Activated CD4-positive, alpha-beta T cell treated with anti-CD3 and anti-CD28 coated beads, Interleukin-2, amount 50 U/mL, for 48 hours (primary cell): Measurements from ENCODE around the gene MYO1C.
A peak's percentile ranks its signal among the peaks of the same experiment; 100 is the strongest.
"Not testable (repeated sequence)": the region's sequence is repeated elsewhere in the genome, so short reads cannot be mapped to it uniquely, and the experiment has no call there.

Experiments
- DNase-seq, 2 experiments: peaks; one replicate each; pipeline ENCODE4 v3.0.0-alpha.2; 2020

MYO1C gene

GRCh38 chr17:1461198-1461944, 31.1 kb downstream of the MYO1C start:
- no peak for DNase-seq

DNA sequence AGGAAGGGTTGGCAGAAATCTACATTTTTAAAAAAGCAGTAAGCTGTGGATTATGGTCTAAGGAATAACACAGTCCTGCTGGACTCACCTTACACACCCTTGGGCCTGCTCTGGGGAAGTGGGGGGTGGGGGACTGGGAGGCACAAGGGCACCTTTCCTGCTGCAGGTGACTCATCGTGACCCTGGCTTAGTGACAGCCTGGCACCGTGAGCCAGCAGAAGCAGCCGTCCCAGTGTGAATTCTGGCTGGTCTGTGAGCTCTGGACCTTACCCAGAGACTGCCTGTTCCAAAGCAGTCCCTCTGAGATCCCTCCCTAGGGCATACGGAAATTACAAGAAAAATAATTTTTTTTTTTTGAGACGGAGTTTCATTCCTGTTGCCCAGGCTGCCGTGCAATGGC, 32.3 kb downstream of the MYO1C start:
- DNase-seq = no peak

GRCh38 chr17:1455797-1456599, 36.5 kb downstream of the MYO1C start, which contains the start of gene CRK:
TSS of gene CRK (minus strand) at chr17:1456232. CDS start at chr17:1456117, 115 bp downstream.
- peak; percentile 97 for DNase-seq

- DNase-seq = peak; percentile 53 to 55
Observed at GRCh38 chr17:1455291-1455796, 37.1 kb downstream of the MYO1C start.

GRCh38 chr17:1454541-1454940, 37.9 kb downstream of the MYO1C start:
- DNase-seq = no peak

GRCh38 chr17:1453694-1454093, 38.8 kb downstream of the MYO1C start:
- DNase-seq = not testable (repeated sequence)

GRCh38 chr17:1452836-1453235, 39.6 kb downstream of the MYO1C start:
- no peak for DNase-seq

- not testable (repeated sequence) for DNase-seq
Observed at GRCh38 chr17:1450261-1450660, 42.2 kb downstream of the MYO1C start.

GRCh38 chr17:1449412-1449967, 43.0 kb downstream of the MYO1C start:
- DNase-seq = no peak

DNA sequence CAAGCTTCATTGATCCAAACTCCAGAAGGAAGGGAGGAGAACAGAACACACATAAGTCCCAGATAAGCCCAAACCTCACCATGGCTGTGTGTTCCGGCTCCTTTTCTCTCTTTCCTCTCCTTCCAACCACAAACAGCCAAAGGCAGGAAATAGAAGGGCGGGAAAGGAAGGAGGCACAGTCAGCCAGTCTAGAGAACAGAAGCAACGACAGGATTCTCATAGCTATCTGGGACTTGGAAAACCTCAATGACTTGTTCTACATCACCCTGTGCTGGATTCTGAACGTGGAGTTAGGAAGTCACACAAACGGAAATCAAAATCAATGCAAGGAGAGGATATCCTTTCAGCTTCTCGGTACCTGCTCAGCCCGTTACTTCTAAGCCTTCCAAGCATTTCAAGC, 45.4 kb downstream of the MYO1C start:
- no peak for DNase-seq

DNA sequence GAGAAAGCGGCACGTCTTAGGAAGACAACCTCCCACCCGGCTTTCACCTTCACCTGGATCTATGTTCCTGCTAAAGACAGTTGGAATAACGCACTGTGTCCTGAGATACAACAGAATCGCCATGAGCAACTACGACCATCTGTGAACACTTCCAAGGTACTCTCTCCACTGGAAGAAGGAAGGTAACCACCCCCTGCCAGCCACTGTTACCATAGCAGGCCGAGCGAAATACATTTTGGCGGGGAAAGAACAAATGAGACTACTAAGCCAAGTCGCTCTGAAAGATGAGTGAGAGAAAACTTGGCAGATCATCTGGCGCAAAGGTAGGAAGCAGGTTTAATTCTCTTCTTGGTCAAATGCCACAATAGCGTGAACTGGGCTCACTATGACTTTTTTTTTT, 46.3 kb downstream of the MYO1C start:
- DNase-seq = no peak

- not testable (repeated sequence) for DNase-seq
Observed at GRCh38 chr17:1445695-1446094, 46.8 kb downstream of the MYO1C start.

DNA sequence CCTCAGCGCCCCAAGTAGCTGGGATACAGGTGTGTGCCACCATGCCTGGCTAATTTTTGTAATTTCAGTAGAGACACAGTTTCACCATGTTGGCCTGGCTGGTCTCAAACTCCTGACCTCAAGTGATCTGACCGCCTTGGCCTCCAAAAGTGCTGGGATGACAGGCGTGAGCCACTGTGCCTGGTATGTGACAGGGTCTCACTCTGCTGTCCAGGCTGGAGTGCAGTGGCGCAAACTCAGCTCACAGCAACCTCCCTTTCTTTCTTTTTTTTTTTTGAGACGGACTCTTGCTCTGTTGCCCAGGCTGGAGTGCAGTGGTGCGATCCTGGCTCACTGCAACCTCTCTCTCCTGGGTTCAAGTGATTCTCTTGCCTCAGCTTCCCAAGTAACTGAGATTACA, 49.8 kb downstream of the MYO1C start:
- DNase-seq = not testable (repeated sequence)

DNA sequence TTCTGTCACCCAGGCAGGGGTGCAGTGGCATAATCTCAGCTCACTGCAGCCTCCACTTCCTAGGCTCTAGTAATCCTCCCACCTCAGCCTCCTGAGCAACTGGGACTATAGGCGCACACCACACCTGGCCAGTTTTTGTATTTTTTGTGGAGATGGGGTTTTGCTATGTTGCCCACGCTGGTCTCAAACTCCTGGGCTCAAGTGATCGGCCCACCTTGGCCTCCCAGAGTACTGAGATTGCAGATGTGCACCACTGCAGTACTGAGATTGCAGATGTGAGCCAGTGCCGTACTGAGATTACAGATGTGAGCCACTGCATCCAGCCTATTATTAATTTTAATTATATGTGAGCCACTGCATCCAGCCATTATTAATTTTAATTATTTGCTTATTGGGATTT, 50.3 kb downstream of the MYO1C start:
- no peak for DNase-seq

DNA sequence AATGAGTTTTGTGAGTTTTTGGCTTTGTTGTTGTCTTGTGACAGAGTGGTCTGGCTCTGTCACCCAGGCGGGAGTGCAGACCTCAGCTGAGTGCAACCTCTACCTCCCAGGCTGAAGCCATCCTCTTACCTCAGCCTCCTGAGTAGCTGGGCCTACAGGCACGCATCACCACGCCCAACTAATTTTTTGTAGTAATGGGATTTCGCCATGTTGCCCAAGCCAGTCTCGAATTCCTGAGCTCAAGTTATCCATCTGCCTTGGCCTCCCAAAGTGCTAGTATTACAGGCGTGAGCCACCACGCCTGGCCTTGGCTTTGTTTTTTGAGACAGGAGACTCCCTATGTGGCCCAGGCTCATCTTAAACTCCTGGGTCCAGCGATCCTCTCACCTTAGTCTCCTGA, 51.6 kb downstream of the MYO1C start:
- DNase-seq = no peak

DNA sequence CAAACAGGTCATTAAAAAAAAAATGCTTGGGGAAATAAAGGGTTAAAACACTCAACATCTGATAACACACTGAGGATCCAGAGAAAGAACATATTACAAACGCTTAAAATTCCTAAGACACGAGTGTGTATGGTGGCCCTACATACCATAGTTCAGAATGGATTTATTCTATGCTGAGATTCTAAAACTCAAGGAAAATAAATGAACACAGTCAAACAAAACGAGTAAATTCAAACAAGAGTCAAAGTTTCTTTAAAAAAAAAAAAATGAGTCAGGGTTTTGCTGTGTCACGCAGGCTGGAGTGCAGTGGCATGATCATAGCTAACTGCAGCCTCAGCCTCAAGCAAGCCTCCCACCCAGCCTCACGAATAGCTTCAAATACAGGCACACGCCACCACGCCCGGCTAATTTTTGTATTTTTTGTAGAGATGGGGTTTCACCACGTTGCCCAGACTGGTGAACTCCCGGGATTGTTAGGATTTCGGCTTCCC, 53.8 kb downstream of the MYO1C start:
- no peak for DNase-seq

DNA sequence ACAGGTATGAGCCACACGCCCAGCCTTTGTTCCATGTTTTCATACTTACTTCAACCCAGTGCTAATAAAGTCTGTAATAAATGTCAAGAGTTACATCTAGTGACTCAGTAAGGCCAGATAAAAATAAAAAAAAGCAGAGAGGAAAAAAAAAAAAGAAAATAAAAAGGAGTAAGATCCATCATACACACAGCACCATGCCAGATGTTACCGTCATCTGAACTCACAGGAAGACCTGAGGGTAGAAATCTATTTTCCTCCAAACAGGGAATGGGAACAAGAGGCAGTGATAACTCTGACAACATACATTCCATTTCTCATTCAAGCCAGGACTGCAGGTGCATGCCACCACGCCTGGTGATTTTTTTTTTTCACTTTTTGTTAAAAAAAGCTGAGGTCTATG, 57.2 kb downstream of the MYO1C start:
- no peak for DNase-seq

DNA sequence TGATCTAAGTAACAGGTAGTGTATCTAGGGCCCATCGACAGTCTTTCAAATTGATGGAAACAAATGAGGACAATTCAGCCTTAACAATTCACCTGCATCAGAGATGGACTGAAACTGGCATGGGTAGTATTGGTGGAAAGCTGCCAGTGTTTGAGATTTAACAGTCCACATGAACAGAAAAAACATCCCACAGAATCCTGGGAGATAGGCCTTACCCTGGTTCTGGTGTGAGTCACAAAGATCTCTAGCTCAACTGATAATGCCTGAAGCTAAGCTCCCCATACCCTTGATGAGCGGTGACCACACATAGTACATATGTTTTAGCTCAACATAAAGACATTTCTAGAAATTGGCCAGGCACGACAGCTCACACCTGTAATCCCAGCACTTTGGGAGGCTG, 58.3 kb downstream of the MYO1C start:
- DNase-seq = no peak

DNA sequence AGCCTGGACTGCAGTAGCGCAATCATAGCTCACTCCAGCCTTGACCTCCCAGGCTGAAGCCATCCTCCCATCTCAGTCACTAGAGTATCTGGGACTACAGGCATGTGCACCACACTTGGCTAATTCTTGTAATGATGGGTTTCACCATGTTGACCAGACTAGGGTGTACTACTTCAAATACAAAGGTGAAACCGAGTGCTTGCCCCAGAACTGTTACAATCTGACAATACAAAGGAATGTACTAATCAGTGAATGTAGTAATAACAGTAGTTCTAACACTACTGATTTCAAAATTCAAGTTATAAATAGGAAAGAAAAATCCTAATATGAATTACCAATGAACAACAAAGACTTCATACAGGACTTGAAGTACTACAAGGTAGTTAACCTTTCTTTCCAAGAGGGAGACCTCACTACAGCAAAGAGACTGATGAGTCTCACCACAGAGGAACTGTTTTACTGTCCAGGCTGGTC, 60.8 kb downstream of the MYO1C start:
- peak in 1 of 2 experiments; percentile 13 for DNase-seq

DNA sequence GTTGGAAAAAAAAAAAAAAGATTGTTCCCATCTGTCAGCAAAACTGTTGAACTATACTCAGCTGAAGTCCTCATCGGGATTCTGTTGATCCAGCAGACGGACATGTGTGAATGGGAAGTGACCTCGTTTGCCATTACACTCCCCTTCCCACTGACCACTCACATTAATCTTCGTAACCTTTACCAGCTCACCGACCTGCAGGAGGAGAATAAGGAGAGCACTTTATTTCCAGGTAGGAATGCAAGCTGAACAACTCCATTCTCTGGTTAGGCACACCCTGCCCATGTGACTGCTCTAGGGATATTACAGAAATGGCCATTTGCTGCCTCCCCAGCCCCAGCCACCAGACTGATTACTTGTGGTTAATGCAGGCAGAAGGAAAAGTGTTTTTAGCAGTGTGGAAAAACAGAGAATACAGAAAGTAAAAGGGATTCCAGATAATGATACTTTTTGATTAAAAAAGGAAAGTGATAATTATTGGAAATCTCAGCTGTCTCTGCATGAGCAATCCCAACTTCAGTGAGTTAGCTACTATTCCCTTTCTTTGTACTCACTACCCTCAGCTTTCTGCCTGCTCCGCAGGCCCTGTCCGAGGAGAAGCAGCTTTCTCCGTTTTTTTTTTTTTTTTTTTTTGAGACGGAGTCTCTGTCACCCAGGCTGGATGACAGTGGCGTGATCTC, 68.9 kb downstream of the MYO1C start:
- no peak for DNase-seq

DNA sequence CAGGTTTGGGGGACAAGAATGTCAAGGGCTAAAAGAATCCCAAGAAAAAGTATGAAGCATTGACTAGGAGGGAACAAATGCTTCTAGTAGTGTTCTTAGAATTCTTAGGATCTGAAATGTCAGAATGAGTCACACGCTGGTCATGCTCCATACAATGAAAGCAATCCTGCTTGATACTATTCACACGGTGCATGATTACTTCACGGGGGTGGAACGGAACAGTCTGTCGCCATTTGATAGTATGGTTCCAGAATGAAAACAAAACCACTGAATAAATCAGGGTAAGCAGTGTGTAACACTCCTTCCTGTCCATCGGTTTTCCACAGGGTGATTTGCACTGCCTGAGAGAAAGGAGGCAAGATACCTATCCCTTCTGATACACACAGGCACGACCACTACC, 69.6 kb downstream of the MYO1C start:
- peak in 1 of 2 experiments; percentile 24 for DNase-seq

- no peak for DNase-seq
Observed at GRCh38 chr17:1421470-1421869, 71.0 kb downstream of the MYO1C start.

GRCh38 chr17:1420981-1421380, 71.5 kb downstream of the MYO1C start:
- DNase-seq = no peak
